DND-41 (cell line): Measurements from ENCODE around the gene KRTAP10-5.

ENCODE experiments used
- ATAC-seq: fragments of 200-7000 bp; cut with Tn5 transposase; 3 replicates; pipeline ENCODE4 v1.9.1; 2021; ENCODE audit warnings: low read depth; ENCODE audit not compliant: insufficient read depth
- DNase-seq: peaks from one replicate; pipeline ENCODE4 v3.0.0-alpha.2; 2020
- H2AFZ ChIP-seq: 2 replicates; pipeline ENCODE4 v1.6.0; 2012; ENCODE audit warnings: low read depth, low read length
- H3K27ac ChIP-seq: 2 replicates; pipeline ENCODE4 v1.5.1; 2012; ENCODE audit warnings: low read length, inconsistent platforms
- H3K27me3 ChIP-seq: fragments of 200-600 bp; sonication (generic); 2 replicates; pipeline ENCODE4 v1.6.0; 2012; ENCODE audit warnings: low read length, mild to moderate bottlenecking, inconsistent platforms; ENCODE audit not compliant: insufficient read depth, poor library complexity
- H3K36me3 ChIP-seq: 2 replicates; pipeline ENCODE4 v1.5.1; 2012; ENCODE audit warnings: low read length, inconsistent platforms; ENCODE audit not compliant: insufficient read depth
- H3K4me1 ChIP-seq: 2 replicates; pipeline ENCODE4 v1.5.1; 2012; ENCODE audit warnings: mild to moderate bottlenecking, low read length; ENCODE audit not compliant: insufficient read depth
- H3K4me2 ChIP-seq: 2 replicates; pipeline ENCODE4 v1.6.0; 2012; ENCODE audit warnings: mild to moderate bottlenecking, moderate library complexity, low read length, inconsistent platforms; ENCODE audit not compliant: insufficient read depth
- H3K4me3 ChIP-seq, 2 experiments: fragments of 200-600 bp in 1 of 2; shearing (Covaris generic) in 1 of 2; 2 replicates each; pipeline ENCODE4 v1.5.1; 2012 to 2016; ENCODE audit warnings: inconsistent platforms in 2 of 2, low read length in 2 of 2, mild to moderate bottlenecking in 2 of 2, low read depth in 1 of 2, moderate library complexity in 1 of 2
- H3K79me2 ChIP-seq: 2 replicates; pipeline ENCODE4 v1.6.0; 2012; ENCODE audit warnings: low read length, inconsistent platforms; ENCODE audit not compliant: insufficient read depth
- H3K9ac ChIP-seq: 2 replicates; pipeline ENCODE4 v1.6.0; 2012; ENCODE audit warnings: low read depth, mild to moderate bottlenecking, inconsistent platforms, low read length, moderate library complexity
- H3K9me3 ChIP-seq: 2 replicates; pipeline ENCODE4 v1.5.1; 2012; ENCODE audit warnings: low read length, moderate library complexity, mild to moderate bottlenecking, inconsistent platforms; ENCODE audit not compliant: insufficient read depth, severe bottlenecking
- H4K20me1 ChIP-seq: 2 replicates; pipeline ENCODE4 v1.6.0; 2012; ENCODE audit warnings: low read length; ENCODE audit not compliant: insufficient read depth
- EZH2 ChIP-seq: IDR thresholded peaks from 3 replicates; pipeline ENCODE4 v1.6.1; 2012; ENCODE audit warnings: borderline replicate concordance, low read depth, mild to moderate bottlenecking, moderate library complexity, low read length, inconsistent platforms; ENCODE audit not compliant: severe bottlenecking
- TF ChIP-seq, protein P1 (sequence below): IDR thresholded peaks from 2 replicates; pipeline ENCODE4 v1.5.1; 2012; ENCODE audit warnings: borderline replicate concordance, low read length, moderate library complexity, mild to moderate bottlenecking; ENCODE audit not compliant: poor library complexity, severe bottlenecking; ENCODE audit errors: extremely low read depth

The KRTAP10-5 gene

DNA sequence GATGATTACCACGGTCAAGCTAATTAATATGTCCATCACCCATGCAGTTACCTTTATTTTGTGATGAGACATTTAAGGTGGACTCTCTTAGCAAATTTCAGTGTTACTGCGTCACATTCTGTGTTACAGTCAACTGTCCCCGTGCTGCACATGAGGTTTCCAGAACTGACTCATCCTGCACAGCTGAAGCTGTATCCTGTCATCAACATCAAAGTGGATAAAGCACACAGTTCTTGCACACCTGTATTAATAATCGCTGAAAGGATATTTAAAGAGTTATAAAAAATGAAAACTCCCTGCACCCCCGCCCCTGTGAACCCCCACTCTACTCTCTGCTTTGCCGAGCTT, 3.4 kb upstream of the KRTAP10-5 start:
- Histone ChIP-seq H3K9me3 (peaks cover 9% of the 10 kb centered on the region), H3K79me2 (no peaks in the 10 kb centered on the region), H2AFZ (no peak overlapping the region), H4K20me1 (no peaks in the 10 kb centered on the region), H3K27me3 (peaks cover 7% of the 10 kb centered on the region), H3K36me3 (no peaks in the 10 kb centered on the region), H3K27ac (no peak overlapping the region), H3K9ac (no peak overlapping the region), H3K4me3 (no peak overlapping the region), H3K4me1 (no peaks in the 10 kb centered on the region), H3K4me2 (no peak overlapping the region)
- ATAC-seq: no peak
- TF ChIP-seq, protein P1, sequence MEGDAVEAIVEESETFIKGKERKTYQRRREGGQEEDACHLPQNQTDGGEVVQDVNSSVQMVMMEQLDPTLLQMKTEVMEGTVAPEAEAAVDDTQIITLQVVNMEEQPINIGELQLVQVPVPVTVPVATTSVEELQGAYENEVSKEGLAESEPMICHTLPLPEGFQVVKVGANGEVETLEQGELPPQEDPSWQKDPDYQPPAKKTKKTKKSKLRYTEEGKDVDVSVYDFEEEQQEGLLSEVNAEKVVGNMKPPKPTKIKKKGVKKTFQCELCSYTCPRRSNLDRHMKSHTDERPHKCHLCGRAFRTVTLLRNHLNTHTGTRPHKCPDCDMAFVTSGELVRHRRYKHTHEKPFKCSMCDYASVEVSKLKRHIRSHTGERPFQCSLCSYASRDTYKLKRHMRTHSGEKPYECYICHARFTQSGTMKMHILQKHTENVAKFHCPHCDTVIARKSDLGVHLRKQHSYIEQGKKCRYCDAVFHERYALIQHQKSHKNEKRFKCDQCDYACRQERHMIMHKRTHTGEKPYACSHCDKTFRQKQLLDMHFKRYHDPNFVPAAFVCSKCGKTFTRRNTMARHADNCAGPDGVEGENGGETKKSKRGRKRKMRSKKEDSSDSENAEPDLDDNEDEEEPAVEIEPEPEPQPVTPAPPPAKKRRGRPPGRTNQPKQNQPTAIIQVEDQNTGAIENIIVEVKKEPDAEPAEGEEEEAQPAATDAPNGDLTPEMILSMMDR: no peak
- TF ChIP-seq EZH2: no peak
- no peak for DNase-seq

DNA sequence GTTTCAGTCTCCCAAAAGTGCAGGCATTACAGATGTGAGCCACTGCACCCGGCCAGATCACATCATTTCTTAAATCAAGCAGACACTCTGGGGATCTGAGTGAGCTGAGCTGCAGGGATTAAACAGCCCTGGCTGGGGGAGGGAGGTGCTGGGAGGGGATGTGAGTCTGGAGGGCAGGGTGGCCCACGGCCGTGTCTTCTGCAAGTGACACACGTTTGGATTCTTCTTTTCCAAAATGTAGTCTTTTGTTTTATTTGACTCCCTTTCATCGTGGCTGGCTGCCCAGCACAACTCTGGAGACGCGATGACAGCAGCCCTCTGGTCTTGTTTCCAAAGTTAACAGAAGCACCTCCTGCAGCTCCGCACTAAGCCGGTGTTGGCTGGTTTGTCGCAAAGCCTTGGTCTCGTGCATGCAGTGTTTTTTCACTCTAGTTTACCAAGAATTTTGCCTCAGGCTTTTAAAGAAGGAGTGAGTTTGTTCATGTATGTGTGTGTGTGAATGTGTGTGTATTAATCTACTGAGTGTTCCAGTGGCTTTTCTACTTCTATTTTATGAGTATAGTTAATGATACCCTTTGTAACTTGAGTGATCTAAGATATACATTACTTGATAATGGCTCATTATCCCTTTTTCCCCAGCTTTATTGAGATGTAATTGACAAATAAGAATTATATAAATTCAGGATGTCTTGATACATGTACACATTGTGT, 2.8 kb upstream of the KRTAP10-5 start:
- no peak for DNase-seq
- Histone ChIP-seq H3K79me2 (no peaks in the 10 kb centered on the region), H3K27ac (no peak overlapping the region), H3K9me3 (peaks cover 9% of the 10 kb centered on the region), H3K4me1 (no peaks in the 10 kb centered on the region), H4K20me1 (no peaks in the 10 kb centered on the region), H3K4me2 (no peak overlapping the region), H3K4me3 (no peak overlapping the region), H3K27me3 (peaks cover 7% of the 10 kb centered on the region), H3K36me3 (no peaks in the 10 kb centered on the region), H2AFZ (no peak overlapping the region), H3K9ac (no peak overlapping the region)
- ATAC-seq: no peak
- TF ChIP-seq, protein P1: no peak
- TF ChIP-seq EZH2: no peak

DNA sequence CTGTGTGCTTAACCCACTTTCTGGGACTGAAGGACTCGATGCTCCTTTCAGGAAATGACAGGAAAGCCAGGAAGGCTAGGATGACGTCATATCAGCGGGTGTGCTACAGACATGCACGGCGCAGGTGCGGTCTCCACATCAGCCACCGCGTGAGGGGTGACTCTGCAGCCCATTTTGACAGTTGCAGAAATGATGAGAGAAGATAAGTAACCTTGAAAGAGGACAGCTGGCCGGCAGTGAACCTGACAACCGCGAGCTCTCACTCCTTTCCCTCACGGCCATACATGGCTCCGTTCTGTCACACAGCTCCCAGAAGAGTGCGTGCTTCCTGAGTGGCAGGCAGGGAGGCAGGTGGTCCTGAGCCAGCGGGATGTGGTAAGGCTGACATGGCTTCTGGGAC, 1.7 kb upstream of the KRTAP10-5 start:
- no peaks in the 10 kb centered on the region for H3K4me1 ChIP-seq
- H3K9ac ChIP-seq: no peak overlapping the region
- DNase-seq (no peak), ATAC-seq (no peak)
- no peak overlapping the region for H2AFZ ChIP-seq
- no peak overlapping the region for H3K4me2 ChIP-seq
- no peaks in the 10 kb centered on the region for H3K36me3 ChIP-seq
- no peaks in the 10 kb centered on the region for H3K79me2 ChIP-seq
- H3K4me3 ChIP-seq: no peak overlapping the region
- peaks cover 7% of the 10 kb centered on the region for H3K27me3 ChIP-seq
- H3K9me3 ChIP-seq: peaks cover 9% of the 10 kb centered on the region
- no peak overlapping the region for H3K27ac ChIP-seq
- TF ChIP-seq, protein P1: no peak
- no peak for TF ChIP-seq EZH2
- no peaks in the 10 kb centered on the region for H4K20me1 ChIP-seq

DNA sequence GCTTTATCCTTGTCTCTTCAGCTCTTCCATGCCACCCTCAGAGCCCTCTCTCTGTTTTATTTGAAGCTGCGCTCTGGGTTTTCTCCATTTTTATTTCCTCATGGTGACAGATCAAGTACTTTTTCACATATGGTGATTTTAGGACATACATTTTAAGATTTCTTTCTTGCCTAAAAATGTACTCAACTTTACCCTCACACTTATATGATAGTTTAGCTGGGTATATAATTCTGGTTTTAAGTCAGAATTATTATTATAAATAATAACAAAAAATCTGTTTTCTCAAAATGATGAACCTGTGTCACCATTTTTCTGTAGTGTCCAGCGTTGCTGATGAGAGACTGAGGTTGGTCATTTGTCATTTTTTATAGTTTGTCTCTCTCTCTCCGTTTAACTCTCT, 754 bp upstream of the KRTAP10-5 start:
- Histone ChIP-seq H3K4me2 (no peak overlapping the region), H3K4me1 (no peaks in the 10 kb centered on the region), H3K9ac (no peak overlapping the region), H2AFZ (no peak overlapping the region), H3K36me3 (no peaks in the 10 kb centered on the region), H3K4me3 (no peak overlapping the region), H3K27me3 (peaks cover 7% of the 10 kb centered on the region), H3K27ac (no peak overlapping the region), H4K20me1 (no peaks in the 10 kb centered on the region), H3K9me3 (peaks cover 9% of the 10 kb centered on the region), H3K79me2 (no peaks in the 10 kb centered on the region)
- no peak for ATAC-seq
- DNase-seq: no peak
- TF ChIP-seq, protein P1: no peak
- TF ChIP-seq EZH2: no peak
